Cardiac fibroblast (primary cell): ENCODE measurements around the gene ERI2.

Source experiments
- DNase-seq, 2 donors: peaks; one replicate each; pipeline versions ENCODE4 v3.0.0 to v3.0.0-alpha.2; 2010; ENCODE audit warnings: low read depth in 2 of 2
- H3K4me3 ChIP-seq, 2 donors: replicated peaks in 1 of 2; 1 replicate in 1 of 2; 2 replicates in 1 of 2; pipeline ENCODE4 v1.5.1; 2011; ENCODE audit warnings: low read depth in 2 of 2, low read length in 2 of 2, mild to moderate bottlenecking in 2 of 2, moderate library complexity in 1 of 2
- TF ChIP-seq, protein P1 (sequence below): IDR thresholded peaks from one replicate; pipeline ENCODE4 v1.5.1; 2011; ENCODE audit warnings: low read depth, mild to moderate bottlenecking, low read length, inconsistent platforms

ERI2 gene

DNA sequence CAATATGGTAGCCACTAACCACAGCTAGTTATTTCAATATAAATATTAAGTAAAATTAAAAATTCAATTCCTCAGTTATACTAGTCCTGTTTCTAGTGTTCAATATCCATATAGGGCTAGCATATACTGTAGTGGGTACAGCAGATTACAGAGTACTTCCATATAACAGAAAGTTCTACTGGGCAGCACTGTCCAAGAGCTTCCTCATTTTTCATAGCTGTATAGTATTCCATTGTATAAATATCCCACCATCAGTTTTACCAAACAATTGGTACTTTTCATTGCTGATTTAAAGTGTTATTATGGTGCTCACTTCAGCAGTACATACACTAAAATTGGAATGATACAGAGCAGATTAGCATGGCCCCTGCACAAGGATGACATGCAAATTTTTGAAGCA, 22.1 kb downstream of the ERI2 start:
- DNase-seq: no peak
- TF ChIP-seq, protein P1, sequence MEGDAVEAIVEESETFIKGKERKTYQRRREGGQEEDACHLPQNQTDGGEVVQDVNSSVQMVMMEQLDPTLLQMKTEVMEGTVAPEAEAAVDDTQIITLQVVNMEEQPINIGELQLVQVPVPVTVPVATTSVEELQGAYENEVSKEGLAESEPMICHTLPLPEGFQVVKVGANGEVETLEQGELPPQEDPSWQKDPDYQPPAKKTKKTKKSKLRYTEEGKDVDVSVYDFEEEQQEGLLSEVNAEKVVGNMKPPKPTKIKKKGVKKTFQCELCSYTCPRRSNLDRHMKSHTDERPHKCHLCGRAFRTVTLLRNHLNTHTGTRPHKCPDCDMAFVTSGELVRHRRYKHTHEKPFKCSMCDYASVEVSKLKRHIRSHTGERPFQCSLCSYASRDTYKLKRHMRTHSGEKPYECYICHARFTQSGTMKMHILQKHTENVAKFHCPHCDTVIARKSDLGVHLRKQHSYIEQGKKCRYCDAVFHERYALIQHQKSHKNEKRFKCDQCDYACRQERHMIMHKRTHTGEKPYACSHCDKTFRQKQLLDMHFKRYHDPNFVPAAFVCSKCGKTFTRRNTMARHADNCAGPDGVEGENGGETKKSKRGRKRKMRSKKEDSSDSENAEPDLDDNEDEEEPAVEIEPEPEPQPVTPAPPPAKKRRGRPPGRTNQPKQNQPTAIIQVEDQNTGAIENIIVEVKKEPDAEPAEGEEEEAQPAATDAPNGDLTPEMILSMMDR: no peak
- no peak overlapping the region for H3K4me3 ChIP-seq

DNA sequence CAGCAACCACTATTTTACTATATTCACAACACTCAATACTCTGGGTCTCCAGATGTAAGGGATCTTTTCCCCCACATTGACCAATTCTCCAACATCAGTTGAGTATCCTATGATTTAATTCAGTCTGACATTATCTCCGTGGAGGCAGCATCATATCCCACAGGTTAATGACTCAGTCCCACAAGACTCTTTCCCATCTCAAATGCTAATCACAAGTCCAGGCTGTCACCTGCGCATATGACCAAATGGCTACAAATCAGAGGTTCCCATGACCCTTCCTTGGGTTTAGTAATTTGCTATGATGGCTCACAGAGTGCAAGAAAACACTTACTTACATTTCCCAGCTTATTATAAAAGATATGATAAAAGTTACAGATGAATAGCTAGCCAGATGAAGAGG, 23.8 kb downstream of the ERI2 start:
- no peak overlapping the region for H3K4me3 ChIP-seq
- TF ChIP-seq, protein P1: no peak
- no peak for DNase-seq

DNA sequence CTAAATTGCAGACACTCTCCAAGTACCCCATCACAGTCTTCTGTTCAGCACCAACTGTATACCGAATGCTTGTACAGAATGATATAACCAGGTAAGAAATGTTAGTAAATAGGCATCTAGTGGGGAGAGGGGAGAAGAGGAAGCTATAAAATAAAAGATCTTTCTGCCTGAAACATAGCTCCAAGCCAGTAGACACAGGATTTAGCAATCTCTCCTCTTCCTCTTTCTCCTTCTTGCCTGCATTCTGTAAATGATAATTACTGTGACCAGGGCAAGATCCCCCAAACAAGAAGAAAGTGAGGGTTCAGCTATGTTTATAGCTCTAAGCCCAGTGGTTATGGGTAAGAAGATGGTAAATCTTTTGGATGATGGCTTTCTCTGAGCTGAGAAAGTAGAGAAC, 24.6 kb downstream of the ERI2 start:
- no peak overlapping the region for H3K4me3 ChIP-seq
- DNase-seq: no peak
- TF ChIP-seq, protein P1: no peak

DNA sequence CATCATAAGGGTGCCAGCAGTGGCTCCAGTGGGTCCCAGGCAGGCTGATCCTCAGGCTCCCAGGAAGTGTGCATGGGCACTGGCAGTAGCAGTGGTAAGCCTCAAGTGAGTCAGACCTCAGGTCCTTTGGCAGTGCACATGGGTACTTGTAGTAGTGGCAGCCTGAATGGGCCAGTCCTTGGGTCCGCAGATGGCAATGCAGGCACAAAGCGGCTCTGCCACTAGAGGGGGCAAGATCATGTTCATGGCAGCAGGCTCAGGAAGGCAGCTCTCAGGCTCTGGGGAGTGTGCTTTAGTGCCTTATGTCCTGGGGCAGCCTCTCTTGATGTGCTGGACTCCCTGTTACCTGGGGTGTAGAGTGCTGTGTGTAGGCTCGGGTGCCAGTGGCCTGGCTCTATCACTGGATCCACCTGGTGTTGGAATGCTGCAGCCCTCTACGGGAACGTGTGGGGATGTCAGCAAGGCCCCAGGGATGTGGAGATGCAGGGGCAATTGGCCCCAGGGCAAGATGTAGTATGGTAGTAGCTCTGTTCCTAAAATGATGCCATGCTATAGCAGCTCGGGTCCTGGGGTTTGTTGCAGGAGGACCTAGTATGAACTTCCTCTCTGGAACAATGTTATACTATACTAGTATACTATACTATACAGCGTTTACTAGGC, 31.4 kb downstream of the ERI2 start:
- peak; percentile 63 to 74 for DNase-seq
- no peak overlapping the region for H3K4me3 ChIP-seq
- TF ChIP-seq, protein P1: peak; percentile 90

DNA sequence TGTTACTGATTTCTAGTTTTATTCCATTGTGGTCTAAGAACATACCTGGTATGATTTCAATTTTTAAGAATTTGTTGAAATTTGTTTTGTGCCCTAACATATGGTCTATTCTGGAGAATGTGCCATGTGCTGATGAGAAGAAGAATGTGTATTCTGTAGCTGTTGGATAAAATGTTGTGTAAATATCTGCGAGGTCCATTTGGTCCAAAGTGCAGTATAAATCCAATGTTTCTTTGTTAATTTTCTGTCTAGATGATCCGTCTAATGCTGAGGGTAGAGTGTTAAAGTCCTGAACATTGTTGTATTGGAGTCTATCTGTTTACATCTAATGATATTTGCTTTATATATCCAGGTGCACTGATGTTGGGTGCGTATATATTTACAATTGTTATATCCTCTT, 32.6 kb downstream of the ERI2 start:
- no peak overlapping the region for H3K4me3 ChIP-seq
- no peak for DNase-seq
- TF ChIP-seq, protein P1: no peak

DNA sequence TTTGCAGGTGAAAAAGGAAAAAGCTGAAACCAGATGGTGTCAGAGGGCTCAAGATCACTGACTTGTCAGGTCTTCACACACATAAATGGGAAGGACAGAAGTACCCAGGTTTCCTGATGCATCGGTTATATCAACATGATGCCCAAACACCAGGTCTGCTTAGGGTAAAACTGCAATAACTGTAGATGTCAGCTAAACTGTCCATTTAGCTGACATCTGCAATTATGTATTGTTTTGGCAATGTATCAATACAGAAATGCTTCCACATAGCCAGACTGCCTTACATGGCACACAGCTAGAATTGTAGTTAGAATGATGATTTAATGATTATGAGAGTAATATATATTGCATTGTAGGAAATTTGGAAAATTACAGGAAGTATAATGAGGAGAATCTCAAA, 37.5 kb downstream of the ERI2 start:
- TF ChIP-seq, protein P1: no peak
- H3K4me3 ChIP-seq: no peak overlapping the region
- no peak for DNase-seq

DNA sequence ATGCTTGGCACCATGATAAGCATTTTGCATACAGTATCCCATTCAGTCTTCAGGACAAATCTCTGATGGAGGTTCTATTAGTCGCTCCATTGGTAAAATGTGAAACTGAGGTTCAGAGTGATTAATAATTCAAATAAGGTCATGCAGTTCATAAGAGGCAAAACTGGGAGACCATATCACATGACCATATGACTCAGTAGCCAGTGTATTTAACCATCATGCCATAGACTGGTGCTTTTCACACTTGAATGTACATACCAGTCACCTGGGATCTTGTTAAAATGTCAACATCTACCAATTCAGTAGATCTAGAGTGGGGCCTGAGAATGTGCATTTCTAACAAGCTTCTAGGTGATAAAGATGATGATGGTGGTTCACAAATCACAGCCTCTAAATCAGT, 38.2 kb downstream of the ERI2 start:
- TF ChIP-seq, protein P1: no peak
- peak in 1 of 2 donors; percentile 1 for DNase-seq
- H3K4me3 ChIP-seq: no peak overlapping the region
